Stimulated activated CD8-positive, alpha-beta memory T cell treated with anti-CD3 and anti-CD28 coated beads, Interleukin-4, amount 100 ng/mL, for 48 hours (primary cell): ENCODE measurements around the gene LIAS.
"Not testable (repeated sequence)": the region's sequence is repeated elsewhere in the genome, so short reads cannot be mapped to it uniquely, and the experiment has no call there.

ENCODE experiments used
- DNase-seq: peaks from one replicate; pipeline ENCODE4 v3.0.0-alpha.2; 2020

The LIAS gene

DNA sequence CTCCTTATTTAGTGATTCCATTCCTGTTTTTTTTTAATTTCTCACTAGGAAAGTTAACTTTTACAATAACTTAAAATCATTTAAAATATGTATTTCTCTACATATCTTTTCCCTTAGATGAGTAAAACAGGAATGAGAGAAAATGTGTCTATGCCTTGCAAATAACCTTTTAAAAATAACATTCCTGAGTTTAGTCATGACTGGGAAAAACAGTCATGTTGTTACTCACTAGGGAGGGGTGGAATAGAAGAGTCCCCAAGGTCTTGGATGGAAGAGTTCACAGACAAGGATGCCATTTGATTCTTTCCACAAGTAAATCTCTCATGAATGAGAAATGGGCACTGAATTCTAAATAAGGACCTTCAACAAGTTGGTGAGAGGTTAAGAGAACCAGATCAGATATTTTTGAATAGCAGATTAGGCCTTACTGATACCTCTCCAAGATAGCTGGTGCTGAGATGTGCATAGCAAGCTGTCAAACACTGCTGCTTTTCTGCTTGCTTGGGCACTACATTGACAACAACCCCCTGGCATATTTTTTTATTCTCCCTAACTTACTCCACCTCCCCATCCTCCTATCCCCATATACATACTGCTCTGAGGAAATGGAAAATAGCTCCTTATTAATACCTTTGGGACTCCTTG lies 43.3 kb downstream of the LIAS start:
- no peak for DNase-seq

DNA sequence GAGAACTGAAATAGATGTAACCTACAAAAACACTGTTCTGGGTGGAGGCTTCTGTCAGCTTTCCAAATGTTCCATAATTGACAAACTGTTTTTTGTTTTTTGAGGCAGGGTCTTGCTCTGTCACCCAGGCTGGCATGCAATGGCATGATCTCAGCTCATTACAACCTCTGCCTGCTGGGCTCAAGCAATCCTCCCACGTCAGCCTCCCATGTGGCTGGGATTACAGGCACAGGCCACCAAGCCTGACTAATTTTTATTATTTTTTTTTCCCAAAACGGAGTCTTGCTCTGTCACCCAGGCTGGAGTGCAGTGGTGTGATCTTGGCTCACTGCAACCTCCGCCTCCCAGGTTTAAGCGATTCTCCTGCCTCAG lies 43.8 kb downstream of the LIAS start:
- DNase-seq: not testable (repeated sequence)

DNA sequence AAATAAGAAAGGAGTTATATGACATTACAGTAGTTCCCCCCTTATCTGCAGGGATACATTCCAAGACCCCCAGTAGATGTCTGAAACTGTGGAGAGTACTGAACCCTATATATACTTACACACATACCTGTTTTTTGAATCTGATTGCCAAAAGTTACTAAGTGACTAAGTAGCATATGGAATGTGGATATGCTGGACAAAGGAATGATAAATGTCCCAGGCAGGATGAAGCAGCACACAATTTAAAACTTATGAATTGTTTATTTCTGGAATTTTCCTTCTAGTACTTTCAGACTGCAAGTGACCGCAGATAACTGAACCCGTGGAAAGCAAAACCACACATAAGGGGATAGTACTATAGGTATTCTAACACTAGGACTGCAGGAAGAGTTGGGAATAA lies 45.7 kb downstream of the LIAS start:
- no peak for DNase-seq

DNA sequence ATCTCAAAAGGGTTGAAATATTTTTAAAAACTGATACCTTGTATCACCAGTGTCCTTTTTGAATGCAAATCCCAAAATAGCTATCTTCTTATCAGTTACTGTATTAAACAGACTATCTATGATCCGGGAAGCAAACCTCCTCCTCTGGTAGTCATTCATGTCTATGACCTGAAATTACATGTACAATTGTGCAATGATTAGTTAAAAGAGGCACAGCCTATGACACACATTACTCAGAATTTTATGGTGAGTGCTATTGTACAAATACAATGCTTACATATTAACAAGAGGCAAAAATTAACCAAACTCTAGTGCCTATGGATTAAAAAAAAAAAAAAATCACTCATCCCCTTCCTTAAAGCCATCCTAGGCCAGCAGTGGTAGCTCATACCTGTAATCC lies 46.7 kb downstream of the LIAS start:
- DNase-seq: no peak

DNA sequence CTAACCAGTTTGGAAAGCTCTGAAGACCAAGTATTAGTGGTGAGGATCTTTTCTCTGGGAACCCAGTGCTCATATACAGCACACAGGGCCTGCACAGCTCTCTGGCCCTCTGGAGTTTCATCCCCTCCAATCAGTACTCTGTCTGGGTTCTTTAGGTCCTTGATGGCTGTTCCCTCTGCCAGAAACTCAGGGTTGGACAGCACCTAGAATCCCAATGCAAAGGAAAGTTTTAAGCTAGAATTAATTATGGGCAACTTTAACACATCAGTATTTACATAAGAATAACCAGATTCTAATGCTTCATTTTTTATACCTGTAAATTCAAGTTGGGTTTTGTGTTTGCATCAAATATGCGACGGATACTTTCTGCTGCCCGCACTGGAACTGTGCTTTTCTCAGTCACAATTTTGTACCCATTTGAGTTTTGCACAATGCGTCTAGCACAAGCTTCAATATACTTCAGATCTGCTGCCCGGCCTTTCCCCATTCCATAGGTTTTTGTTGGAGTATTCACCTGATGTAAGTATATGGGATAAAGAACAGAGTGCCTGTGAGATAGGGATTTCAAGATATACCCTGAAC lies 51.6 kb downstream of the LIAS start:
- no peak for DNase-seq

DNA sequence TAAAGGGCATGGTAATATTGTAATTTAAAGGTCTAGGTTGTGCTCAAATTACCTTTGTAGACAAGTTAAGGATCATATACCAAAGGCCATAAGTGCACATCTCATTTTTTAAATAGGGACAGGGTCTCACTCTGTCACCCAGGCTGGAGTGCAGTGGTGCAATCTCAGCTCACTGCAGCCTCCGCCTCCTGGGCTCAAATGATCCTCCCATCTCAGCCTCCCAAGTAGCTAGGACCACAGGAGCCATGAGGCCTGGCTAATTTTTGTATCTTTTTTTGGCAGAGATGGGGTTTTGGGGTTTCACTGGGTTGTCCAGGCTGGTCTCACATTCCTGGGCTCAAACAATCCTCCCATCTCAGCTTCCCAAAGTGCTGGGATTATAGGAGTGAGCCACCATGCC lies 55.4 kb downstream of the LIAS start:
- not testable (repeated sequence) for DNase-seq

DNA sequence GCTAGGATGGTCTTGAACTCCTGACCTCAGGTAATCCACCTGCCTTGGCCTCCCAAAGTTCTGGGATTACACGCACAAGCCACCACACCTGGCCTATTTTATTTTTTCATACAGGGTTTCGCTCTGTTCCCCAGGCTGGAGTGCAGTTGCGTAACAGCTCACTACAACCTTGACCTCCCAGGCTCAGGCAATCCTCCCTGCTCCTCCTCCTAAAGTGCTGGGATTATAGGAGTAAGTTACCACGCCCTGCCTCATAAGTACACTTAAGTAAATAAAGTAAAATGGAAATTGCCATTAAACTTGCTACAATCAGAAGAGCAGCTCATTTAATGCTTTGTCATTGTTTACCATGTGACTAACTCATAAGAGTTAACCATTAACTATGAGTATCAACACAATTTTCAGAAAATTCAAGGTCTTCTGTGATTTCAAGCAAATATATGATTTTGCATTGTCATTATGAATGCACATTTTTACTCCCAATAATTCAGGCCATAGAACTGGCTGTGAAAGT lies 56.1 kb downstream of the LIAS start:
- no peak for DNase-seq

DNA sequence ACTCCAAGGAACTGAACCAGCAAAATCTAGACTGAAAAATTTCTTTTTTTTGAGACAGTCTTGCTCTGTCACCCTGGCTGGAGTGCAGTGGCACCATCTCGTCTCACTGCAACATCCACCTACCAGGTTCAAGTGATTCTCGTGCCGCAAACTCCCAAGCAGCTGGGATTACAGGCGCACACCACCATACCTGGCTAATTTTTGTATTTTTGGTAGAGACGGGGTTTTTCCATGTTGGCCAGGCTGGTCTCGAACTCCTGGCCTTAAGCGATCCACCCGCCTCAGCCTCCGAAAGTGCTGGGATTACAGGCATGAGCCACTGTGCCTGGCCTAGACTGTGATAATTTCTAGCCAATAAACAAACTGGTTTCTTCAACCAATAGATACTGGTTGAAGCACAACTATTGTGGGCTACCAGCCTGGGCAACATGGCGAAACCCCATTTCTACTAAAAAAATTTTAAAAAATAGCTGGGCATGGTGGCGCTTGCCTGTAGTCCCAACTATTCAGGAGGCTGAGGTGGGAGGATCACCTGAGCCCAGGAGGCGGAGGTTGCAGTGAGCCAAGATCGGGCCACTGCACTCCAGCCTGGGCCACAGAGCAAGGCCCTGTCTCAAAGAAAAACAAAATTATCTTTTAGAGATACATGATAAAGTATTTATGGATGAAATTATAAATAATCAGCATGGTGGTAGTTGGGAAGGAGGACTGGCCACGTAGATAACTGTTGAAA lies 57.0 kb downstream of the LIAS start:
- not testable (repeated sequence) for DNase-seq

DNA sequence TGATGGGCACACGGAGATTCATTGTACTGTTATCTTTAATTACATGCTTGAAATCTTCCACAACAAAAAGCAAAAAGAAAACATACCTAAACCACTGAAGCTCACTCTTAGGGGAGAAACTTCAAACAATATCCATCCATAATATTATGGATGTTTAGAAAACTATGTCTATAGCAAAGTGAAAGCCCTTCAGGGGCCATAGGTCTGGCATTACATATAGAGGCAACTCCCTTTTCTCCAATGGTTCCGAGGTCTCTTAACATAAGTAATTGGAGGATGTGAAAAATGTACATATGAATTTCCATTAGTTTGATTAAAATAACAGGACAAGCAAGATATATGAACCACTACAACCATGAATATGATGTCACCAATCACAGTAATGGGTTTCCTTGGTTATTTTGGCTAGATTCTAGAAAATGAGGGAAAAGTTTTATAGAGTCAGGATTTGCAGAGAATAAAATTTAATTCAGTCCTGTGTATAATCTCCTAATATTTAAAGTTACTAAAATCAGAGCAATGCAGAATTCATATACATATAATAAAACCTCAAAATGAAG lies 57.6 kb downstream of the LIAS start:
- DNase-seq: no peak

DNA sequence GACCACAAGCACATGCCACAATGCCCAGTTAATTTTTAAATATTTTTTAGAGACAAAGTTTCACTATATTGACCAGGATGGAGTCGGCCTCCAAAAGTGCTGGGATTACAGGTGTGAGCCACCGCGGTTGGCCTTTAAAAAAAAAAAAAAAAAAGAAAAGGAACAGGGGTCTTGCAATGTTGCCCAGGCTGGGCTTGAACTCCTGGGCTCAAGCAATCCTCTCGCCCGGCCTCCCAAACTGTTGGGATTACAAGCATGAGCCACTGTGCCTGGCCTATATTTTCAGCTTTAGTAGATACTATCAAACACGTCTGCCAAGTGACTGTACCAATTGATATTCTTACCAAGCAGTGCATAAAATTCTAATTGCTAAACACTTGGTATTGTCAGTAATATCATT lies 59.6 kb downstream of the LIAS start:
- no peak for DNase-seq

DNA sequence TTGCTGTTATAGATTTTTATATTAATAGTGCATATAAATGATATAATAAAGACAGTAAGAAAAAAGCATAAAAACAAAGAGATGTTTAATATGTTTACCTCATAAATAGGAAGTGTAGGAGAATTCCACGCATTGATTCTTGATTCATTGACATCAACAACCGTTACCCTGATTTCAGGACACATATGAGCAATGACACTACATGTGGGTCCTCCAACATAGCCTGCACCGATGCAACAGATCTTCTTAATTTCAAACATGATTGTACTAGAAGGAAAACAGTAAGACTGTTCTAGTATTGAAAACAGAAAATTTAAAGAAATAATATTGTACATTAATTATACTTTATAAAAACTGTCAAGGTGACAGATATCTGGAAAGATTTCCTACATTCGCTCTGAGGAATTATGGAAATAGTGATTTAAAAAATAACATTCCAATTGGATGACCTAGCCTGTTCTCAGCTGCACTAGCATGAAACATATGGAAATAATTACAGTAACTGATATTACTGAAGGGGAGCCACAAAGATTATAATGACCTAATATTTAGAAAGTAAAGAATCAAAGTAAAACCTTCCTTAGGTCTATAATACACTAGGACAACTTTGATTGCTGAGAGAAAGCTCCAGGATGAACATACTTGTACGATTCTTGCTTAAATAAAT lies 62.5 kb downstream of the LIAS start:
- DNase-seq: no peak

DNA sequence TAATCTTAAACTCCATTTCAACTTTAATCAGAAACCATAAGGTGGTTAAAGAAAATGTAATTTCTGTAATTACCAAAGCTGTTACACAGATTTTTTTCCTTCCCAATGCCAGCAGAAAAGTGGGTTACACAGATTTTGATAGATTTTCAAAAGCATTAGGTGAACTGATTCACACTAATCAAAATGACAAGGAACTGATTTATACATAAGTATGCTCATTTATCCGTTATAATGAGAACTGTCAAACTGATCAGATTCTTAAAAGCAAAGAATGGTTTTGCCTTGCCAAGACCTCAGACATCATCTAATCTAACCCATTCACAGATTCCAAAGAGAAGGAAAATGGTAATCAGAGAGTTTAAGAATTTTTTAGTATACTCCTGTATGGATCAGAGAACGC lies 63.2 kb downstream of the LIAS start:
- no peak for DNase-seq

DNA sequence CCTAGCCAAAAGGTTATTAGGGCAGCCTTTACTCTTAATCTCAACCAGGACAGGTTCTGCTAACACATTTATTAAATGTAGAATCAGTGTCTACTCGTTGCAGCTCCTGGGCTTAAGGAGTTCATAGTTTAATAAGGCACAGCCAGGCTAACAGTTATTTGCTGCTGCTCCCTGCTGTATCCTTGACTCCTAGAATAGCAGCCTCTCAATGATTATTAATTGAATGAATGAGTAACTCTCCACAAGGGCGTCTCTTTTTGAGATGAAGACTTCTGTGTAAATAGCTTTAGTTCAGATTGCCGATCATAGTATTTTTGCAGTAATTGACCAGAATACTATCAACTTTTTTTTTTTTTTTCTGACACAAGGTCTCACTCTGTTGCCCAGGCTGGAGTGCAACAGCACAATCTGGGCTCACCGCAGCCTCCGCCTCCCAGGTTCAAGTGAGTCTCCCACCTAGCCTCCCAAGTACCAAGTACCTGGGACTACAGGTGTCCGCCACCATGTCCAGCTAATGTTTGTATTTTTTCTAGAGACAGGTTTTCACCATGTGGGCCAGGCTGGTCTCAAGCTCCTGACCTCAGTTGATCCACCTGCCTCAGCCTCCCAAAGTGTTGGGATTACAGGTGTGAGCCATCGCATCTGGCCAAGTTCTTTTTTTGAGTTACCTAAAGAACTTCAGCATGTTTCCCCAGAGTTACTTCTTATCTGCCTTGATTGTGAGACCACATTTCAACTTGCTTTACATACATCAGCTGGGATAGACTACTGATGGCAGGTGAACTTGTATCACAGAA lies 65.5 kb downstream of the LIAS start:
- DNase-seq: no peak

DNA sequence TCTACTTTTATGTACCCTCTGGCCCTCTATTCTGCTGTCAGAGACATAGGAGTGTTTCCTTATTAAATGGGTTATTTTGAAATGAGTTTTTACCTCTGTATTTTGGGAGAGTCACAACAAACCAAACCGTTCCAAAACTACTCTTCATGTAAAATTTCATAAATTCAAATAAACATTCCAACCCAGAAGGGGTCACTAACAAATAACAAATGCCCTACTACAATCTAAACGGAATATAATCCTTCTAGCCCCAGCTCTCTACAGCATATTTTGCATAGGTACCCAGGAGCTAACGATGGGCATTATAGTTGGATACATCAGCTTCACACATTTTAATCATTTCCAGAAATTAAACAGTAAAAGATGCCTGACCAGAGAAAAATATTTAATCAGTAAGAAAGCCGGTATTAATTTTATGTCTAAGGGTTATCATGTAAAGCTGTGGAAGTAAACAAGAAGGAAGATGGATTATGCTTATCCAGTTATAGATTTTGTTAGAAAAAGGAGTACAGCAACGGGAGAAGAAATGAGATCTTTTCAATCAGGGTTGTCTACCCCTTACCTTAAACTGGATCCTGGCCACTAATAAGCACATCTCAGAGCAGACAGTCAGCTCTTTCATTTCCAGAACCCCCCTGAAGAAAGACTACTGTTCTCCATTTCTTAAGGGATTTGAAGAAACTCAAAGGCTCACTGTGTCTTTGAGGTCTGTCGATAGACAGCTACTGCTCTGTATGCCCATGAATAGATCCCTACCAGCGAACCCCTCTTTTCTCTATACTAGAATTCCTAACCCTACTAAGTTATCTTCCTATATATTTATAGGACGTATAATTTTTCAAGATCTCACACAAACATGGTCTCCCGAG lies 67.2 kb downstream of the LIAS start:
- DNase-seq: no peak

DNA sequence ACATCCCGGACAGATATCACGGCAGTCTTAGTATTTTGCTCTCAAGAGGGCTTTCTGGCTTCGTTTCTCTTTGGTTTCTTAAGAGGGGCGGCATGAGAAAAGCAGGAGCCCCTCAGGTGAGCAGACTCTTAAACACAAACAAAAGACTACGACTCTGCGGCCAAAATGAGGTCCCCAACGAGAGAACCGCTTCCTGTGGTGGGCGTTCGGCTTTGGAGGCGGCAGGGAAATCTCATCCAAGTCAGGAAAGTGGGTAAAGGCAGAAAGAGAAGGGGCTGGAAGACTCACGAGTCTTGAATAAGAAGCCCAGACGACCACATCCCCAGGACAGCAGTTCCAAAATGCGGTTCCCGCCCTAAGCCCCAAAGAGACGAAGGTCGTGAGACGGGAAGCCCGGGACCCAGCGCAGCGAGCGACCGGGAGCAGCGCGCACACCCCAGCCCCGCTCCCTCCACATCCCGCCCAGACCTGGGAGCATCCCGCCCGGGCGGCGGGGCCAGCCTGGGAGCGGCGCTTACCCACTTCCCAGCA lies 68.0 kb downstream of the LIAS start:
- DNase-seq: peak; percentile 61

DNA sequence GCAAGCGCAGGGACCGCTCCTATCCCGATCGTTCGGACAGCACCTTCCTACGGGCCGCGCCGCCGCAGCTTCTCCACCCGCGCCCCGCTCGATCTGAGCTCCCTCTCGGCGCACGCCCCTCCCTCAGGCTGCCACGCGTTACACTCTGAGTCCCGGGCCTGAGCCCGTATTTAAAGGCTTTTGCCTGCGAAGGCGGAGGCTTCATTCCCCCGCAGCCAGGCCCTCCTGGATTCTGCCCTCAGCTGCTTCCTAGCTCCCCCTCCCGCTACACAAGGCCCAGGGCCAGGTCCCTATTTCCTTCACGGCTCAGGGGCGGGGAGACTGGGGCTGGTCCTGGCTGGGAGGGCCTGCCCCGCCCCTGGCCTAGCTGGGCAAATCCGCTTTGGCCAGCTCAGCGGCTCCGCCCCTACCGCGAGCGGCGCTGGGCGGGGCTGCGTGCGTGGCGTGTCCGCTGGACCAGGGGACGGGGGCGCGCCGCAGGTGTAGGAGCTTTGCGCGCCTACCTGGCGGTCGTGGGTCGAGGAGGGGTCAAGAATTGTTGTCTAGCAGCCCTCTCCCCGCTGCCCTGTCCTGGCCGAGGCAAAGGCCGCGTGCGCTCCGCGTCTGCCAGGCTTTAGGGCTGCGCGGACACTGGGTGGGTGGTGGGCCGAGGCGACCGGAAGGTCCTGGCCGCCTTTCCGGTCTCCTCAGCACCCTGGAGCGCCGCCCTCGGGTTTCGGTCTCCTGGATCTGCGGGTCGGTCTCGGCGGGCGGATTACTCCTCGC lies 68.6 kb downstream of the LIAS start, which contains the start of gene UGDH:
UGDH (minus strand) TSS at position 144 of the 765 bp plus-strand sequence. CDS start 5,927 bp downstream, outside the sequence.
- peak; percentile 92 for DNase-seq

DNA sequence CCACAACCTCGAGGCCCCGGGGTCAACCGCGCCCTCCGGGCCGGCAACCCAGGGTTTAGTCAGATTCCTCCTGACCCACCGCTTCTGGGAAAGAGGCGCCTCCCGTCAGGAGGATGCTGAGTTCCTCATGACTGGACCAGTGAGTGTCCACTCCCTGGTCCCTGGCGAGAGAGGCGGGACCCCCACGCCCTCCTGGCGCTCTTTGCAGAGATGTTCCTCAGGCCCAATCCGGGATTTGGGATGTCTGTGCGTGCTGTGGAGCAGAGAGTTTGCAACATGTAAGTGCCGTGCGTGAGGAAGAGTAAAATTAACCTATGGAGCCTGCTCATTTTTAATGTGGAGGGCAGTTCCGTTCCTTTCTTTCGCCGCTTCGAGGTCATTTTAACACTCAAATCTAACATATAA lies 69.2 kb downstream of the LIAS start:
- no peak for DNase-seq
